Naive thymus-derived CD8-positive, alpha-beta T cell (primary cell): ENCODE data around the gene FAF2. TPM values are rescaled to one million over a fixed set of nuclear protein-coding genes. Genes with fewer than 3 reads are reported as not detected.

Experiments
- ATAC-seq, 2 donors: fragments of 150-1000 bp; cut with Tn5 transposase in 1 of 2; sonication (Bioruptor Pico), chemical (Tn5 transposase) in 1 of 2; 1 replicate in 1 of 2; 2 replicates in 1 of 2; pipeline ENCODE4 v1.10.0; 2021; ENCODE audit warnings: mild to moderate bottlenecking in 2 of 2, moderate library complexity in 2 of 2
- POLR2A ChIA-PET: fragments of 350-600 bp; sonication (Branson Sonifier 250); formaldehyde crosslinking; loops from one replicate; lab custom pipeline; 2021; ENCODE audit warnings: antibody characterized with exemption; lab: Charles Lee
- DNase-seq, 10 donors: peaks; one replicate each; pipeline versions ENCODE4 v3.0.0 to v3.0.0-alpha.2; 2020 to 2022
- H3K27ac Mint-ChIP-seq, 10 donors: one replicate each; pipeline ENCODE4 v1.8.0; 2020 to 2022; ENCODE audit warnings: mild to moderate bottlenecking in 10 of 10, mixed read lengths in 10 of 10, moderate library complexity in 4 of 10, inconsistent platforms in 1 of 10
- H3K27me3 Mint-ChIP-seq, 5 donors: one replicate each; pipeline ENCODE4 v1.8.0; 2021 to 2022; ENCODE audit warnings: mixed read lengths in 5 of 5
- H3K36me3 Mint-ChIP-seq, 3 donors: one replicate each; pipeline ENCODE4 v1.8.0; 2020 to 2022; ENCODE audit warnings: mixed read lengths in 3 of 3, mild to moderate bottlenecking in 2 of 3, inconsistent platforms in 1 of 3
- H3K4me1 Mint-ChIP-seq, 4 donors: one replicate each; pipeline ENCODE4 v1.8.0; 2021 to 2022; ENCODE audit warnings: mixed read lengths in 4 of 4
- H3K4me3 Mint-ChIP-seq, 10 donors: one replicate each; pipeline ENCODE4 v1.8.0; 2020 to 2022; ENCODE audit warnings: mild to moderate bottlenecking in 10 of 10, mixed read lengths in 10 of 10, moderate library complexity in 6 of 10, inconsistent platforms in 1 of 10
- H3K9me3 Mint-ChIP-seq, 9 donors: one replicate each; pipeline ENCODE4 v1.8.0; 2020 to 2022; ENCODE audit warnings: mixed read lengths in 9 of 9, mild to moderate bottlenecking in 3 of 9, inconsistent platforms in 1 of 9, moderate library complexity in 1 of 9
- polyA plus RNA-seq, 3 donors: library from polyadenylated mRNA; unstranded; fragments of 300-500 nt; fragmentation: Illumina TruSeq; gene quantifications; one replicate each; pipeline ENCODE4 v1.2.3, GENCODE V29; 2021
- total RNA-seq, 8 experiments: library from RNA in 2 of 8; stranded (reverse) in 2 of 8; gene quantifications; one replicate each; pipeline ENCODE4 v1.2.3 and lab custom pipeline; 2021 to 2026

FAF2 gene
- total and polyA plus RNA-seq, 5 experiments from 2014 or later, result 9.5 to 37.8 (median 12.0) TPM

- Mint-ChIP-seq H3K27ac (peak overlapping the region in 8 of 10 donors; percentile 19 to 72 (median 49)), H3K36me3 (no peaks in the 10 kb centered on the region), H3K4me1 (peaks cover 17 to 45% (median 26%) of the 10 kb centered on the region in 4 donors), H3K9me3 (no peaks in the 10 kb centered on the region), H3K27me3 (no peaks in the 10 kb centered on the region), H3K4me3 (peak overlapping the region in 1 of 10 donors; percentile 26)
- POLR2A ChIA-PET, result interaction anchor here (0.7 to 19.8 kb wide), 3 partner anchors 15 to 39 kb away, joined by 3 to 531 read pairs (median 3); partner anchors contain the start of gene RNF44
- DNase-seq (no peak), ATAC-seq (no peak)
Observed at GRCh38 chr5:176517053-176517661, 69.0 kb downstream of the FAF2 start.

- no peak for ATAC-seq
Observed at GRCh38 chr5:176519810-176520720, 71.9 kb downstream of the FAF2 start.

GRCh38 chr5:176521286-176521685 lies 73.1 kb downstream of the FAF2 start:
- Mint-ChIP-seq H3K9me3 (no peaks in the 10 kb centered on the region), H3K4me3 (no peak overlapping the region), H3K27me3 (no peaks in the 10 kb centered on the region), H3K4me1 (peaks cover 13 to 48% (median 30%) of the 10 kb centered on the region in 4 donors), H3K27ac (no peak overlapping the region), H3K36me3 (peaks cover 0 to 4% (median 0%) of the 10 kb centered on the region in 3 donors)
- no peak for ATAC-seq
- DNase-seq, result no peak
- POLR2A ChIA-PET, result interaction anchor here (19.8 kb wide), 1 partner anchor 16 kb away, joined by 531 read pairs; the partner anchor contains the start of gene RNF44

More at GRCh38 chr5:176519810-176520720, 71.9 kb downstream of the FAF2 start:
- DNase-seq, result no peak
- no peaks in the 10 kb centered on the region for H3K27me3 Mint-ChIP-seq
- no peak overlapping the region for H3K4me3 Mint-ChIP-seq
- H3K36me3 Mint-ChIP-seq, result no peaks in the 10 kb centered on the region
- no peaks in the 10 kb centered on the region for H3K9me3 Mint-ChIP-seq
- POLR2A ChIA-PET, result interaction anchor here (0.5 to 19.8 kb wide), 2 partner anchors 8 to 17 kb away, joined by 5 to 531 read pairs; partner anchors contain the start of gene RNF44
- H3K4me1 Mint-ChIP-seq, result peaks cover 13 to 46% (median 30%) of the 10 kb centered on the region in 4 donors
- H3K27ac Mint-ChIP-seq, result peak overlapping the region in 3 of 10 donors; percentile 36 to 82 (median 76)

DNA sequence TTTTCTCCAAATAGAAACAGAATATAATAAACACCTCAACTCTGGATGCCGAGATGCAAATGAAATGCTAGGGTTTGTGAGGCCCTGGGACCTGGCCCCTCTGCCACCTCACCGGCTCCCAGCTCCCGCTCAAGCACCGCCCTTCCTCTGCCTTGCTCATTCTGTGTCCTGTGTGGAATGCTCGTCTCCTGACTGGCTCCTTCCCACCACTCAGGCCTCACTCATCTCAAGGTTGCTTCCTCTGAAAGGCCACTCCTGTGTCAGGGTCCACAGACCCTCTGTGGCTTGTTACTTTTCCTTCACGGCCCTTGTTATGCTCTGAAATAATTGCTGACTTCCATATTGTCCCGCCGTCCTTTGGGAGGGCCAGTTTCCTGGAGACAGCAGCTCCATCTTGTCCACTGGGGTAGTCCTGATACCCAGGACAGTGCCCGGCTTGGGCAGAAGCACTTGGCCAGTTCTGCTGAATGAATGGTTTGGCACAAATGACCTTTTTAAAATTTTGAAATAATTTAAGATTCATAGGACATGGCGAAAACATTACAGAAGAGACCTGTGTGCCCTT lies 73.6 kb downstream of the FAF2 start:
- H3K4me1 Mint-ChIP-seq, result peaks cover 13 to 46% (median 30%) of the 10 kb centered on the region in 4 donors
- no peak overlapping the region for H3K4me3 Mint-ChIP-seq
- DNase-seq (no peak), ATAC-seq (no peak)
- H3K36me3 Mint-ChIP-seq, result peaks cover 0 to 4% (median 0%) of the 10 kb centered on the region in 3 donors
- no peaks in the 10 kb centered on the region for H3K27me3 Mint-ChIP-seq
- peak overlapping the region in 2 of 10 donors; percentile 48 to 73 for H3K27ac Mint-ChIP-seq
- POLR2A ChIA-PET, result interaction anchor here (19.8 kb wide), 1 partner anchor 16 kb away, joined by 531 read pairs; the partner anchor contains the start of gene RNF44
- H3K9me3 Mint-ChIP-seq, result no peaks in the 10 kb centered on the region

- H3K27ac Mint-ChIP-seq, result peak overlapping the region in 3 of 10 donors; percentile 56 to 72 (median 69)
- no peaks in the 10 kb centered on the region for H3K27me3 Mint-ChIP-seq
- ATAC-seq (no peak), DNase-seq (no peak)
- POLR2A ChIA-PET, result interaction anchor here (0.7 to 19.8 kb wide), 5 partner anchors 13 to 117 kb away, joined by 3 to 531 read pairs (median 5); partner anchors contain the start of genes CDHR2 and RNF44
- peaks cover 0 to 24% (median 5%) of the 10 kb centered on the region in 3 donors for H3K36me3 Mint-ChIP-seq
- H3K4me3 Mint-ChIP-seq, result no peak overlapping the region
- H3K4me1 Mint-ChIP-seq, result peaks cover 20 to 60% (median 44%) of the 10 kb centered on the region in 4 donors
- H3K9me3 Mint-ChIP-seq, result no peaks in the 10 kb centered on the region
Observed at GRCh38 chr5:176524138-176524537, 76.0 kb downstream of the FAF2 start.

DNA sequence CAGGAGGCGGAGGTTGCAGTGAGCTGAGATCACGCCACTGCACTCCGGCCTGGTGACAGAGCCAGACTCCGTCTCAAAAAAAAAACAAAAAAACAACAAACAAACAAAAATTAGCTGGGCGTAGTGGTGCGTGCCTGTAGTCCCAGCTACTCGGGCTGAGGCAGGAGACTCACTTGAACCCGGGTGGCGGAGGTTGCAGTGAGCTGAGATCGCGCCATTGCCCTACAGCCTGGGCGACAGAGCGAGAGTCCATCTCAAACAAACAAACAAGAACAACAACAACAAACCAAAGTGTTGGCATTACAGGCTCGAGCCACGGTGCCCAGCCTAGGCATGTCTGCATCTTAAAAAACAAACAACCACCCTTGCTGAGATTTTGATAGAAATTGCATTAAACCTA lies 76.8 kb downstream of the FAF2 start:
- H3K27ac Mint-ChIP-seq, result peak overlapping the region in 6 of 10 donors; percentile 15 to 80 (median 49)
- ATAC-seq, result no peak
- peak overlapping the region in 1 of 10 donors; percentile 4 for H3K4me3 Mint-ChIP-seq
- DNase-seq, result no peak
- H3K36me3 Mint-ChIP-seq, result peaks cover 0 to 32% (median 10%) of the 10 kb centered on the region in 3 donors
- H3K9me3 Mint-ChIP-seq, result no peaks in the 10 kb centered on the region
- POLR2A ChIA-PET, result interaction anchor here (1.7 to 19.8 kb wide), 2 partner anchors 12 to 24 kb away, joined by 5 to 531 read pairs; partner anchors contain the start of genes CDHR2 and RNF44
- H3K27me3 Mint-ChIP-seq, result no peaks in the 10 kb centered on the region
- peaks cover 25 to 65% (median 48%) of the 10 kb centered on the region in 4 donors for H3K4me1 Mint-ChIP-seq

- no peaks in the 10 kb centered on the region for H3K9me3 Mint-ChIP-seq
- peaks cover 0 to 34% (median 10%) of the 10 kb centered on the region in 3 donors for H3K36me3 Mint-ChIP-seq
Observed at GRCh38 chr5:176525677-176526076, 77.5 kb downstream of the FAF2 start.

GRCh38 chr5:176526462-176526861 lies 78.3 kb downstream of the FAF2 start:
- ATAC-seq, result no peak
- POLR2A ChIA-PET, result interaction anchor here (19.8 kb wide), 1 partner anchor 11 kb away, joined by 531 read pairs; the partner anchor contains the start of gene RNF44
- peaks cover 25 to 61% (median 51%) of the 10 kb centered on the region in 4 donors for H3K4me1 Mint-ChIP-seq

More at GRCh38 chr5:176525677-176526076, 77.5 kb downstream of the FAF2 start:
- no peak for DNase-seq
- Mint-ChIP-seq H3K4me3 (no peak overlapping the region), H3K4me1 (peaks cover 22 to 60% (median 46%) of the 10 kb centered on the region in 4 donors), H3K27ac (peak overlapping the region; percentile 33 to 80 (median 73)), H3K27me3 (no peaks in the 10 kb centered on the region)
- POLR2A ChIA-PET, result interaction anchor here (19.8 kb wide), 1 partner anchor 12 kb away, joined by 531 read pairs; the partner anchor contains the start of gene RNF44
- ATAC-seq, result no peak

DNA sequence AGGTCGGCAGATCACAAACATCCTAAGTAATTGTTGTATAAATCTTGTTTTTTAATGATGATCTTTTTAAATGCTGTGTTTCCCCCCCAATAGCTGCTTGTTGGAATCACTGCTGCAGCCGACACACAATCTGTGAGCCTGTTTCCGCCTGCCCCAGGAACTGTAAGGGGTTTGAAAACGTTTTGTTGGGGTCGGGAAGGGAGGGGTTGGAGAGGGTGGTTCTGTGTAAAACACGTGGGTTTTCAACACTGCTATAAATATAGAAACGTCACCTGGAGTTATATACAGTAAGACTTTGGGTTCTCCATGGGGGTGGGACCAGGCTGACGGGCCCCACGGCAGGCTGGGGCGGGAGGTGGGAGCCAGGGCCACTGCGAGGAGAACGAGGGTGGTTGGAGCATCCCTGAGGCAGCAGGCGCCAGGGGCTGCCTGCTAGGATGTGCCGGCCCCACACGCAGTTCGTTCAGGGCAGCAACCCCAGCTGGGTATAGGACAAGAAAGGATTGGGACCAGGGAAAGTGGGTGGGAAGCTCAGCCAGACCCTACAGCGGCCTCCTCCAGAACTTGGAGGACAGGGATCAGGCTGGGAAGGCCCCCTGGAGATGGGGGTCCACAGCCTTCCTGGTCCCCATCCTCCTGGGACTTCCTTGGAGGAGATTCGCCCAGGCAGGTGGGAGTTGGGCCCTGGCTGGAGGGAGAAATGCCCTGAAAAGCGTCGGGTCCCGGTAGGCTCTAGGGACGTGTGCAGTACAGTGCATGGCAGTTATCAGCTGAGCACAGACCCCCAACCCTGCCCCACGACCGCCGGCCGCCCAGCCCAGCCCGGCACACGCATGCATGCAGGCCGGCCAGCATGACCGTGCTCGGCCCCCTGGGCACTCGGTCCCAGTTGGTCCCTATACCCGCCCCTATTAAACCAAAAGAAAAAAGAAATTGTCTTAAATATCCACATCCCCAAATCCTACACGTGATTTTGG lies 79.3 kb downstream of the FAF2 start:
- peak overlapping the region; percentile 57 to 93 (median 80) for H3K27ac Mint-ChIP-seq
- ATAC-seq (peak; percentile 43 to 57), DNase-seq (peak in 5 of 10 donors; percentile 39 to 78 (median 62))
- peak overlapping the region in 8 of 10 donors; percentile 3 to 63 (median 44) for H3K4me3 Mint-ChIP-seq
- POLR2A ChIA-PET, result interaction anchor here (1.4 to 19.8 kb wide), 3 partner anchors 10 to 80 kb away, joined by 4 to 531 read pairs (median 16); partner anchors contain the start of genes CDHR2, FAF2 and RNF44
- peaks cover 23 to 60% (median 55%) of the 10 kb centered on the region in 4 donors for H3K4me1 Mint-ChIP-seq
- H3K9me3 Mint-ChIP-seq, result no peaks in the 10 kb centered on the region
- no peaks in the 10 kb centered on the region for H3K27me3 Mint-ChIP-seq
- H3K36me3 Mint-ChIP-seq, result peaks cover 0 to 44% (median 13%) of the 10 kb centered on the region in 3 donors

More at GRCh38 chr5:176526462-176526861, 78.3 kb downstream of the FAF2 start:
- peaks cover 0 to 40% (median 13%) of the 10 kb centered on the region in 3 donors for H3K36me3 Mint-ChIP-seq
- peak overlapping the region in 1 of 10 donors; percentile 51 for H3K4me3 Mint-ChIP-seq
- no peaks in the 10 kb centered on the region for H3K9me3 Mint-ChIP-seq
- no peak for DNase-seq
- no peaks in the 10 kb centered on the region for H3K27me3 Mint-ChIP-seq
- H3K27ac Mint-ChIP-seq, result peak overlapping the region in 7 of 10 donors; percentile 34 to 93 (median 57)

GRCh38 chr5:176528301-176528700 lies 80.1 kb downstream of the FAF2 start:
- ATAC-seq (no peak), DNase-seq (no peak)
- POLR2A ChIA-PET, result interaction anchor here (1.1 to 19.8 kb wide), 6 partner anchors 2 to 80 kb away, joined by 3 to 531 read pairs (median 10); partner anchors contain the start of genes CDHR2, FAF2 and RNF44
- peak overlapping the region; percentile 57 to 86 (median 70) for H3K27ac Mint-ChIP-seq
- H3K36me3 Mint-ChIP-seq, result peaks cover 0 to 45% (median 13%) of the 10 kb centered on the region in 3 donors
- peak overlapping the region in 9 of 10 donors; percentile 12 to 68 (median 48) for H3K4me3 Mint-ChIP-seq
- H3K9me3 Mint-ChIP-seq, result no peaks in the 10 kb centered on the region
- peaks cover 24 to 62% (median 55%) of the 10 kb centered on the region in 4 donors for H3K4me1 Mint-ChIP-seq
- no peaks in the 10 kb centered on the region for H3K27me3 Mint-ChIP-seq
